ENCODE data around the gene ENOX1. TPM values are rescaled to one million over a fixed set of nuclear protein-coding genes. Genes with fewer than 3 reads are reported as not detected.

Gene ENOX1
- total RNA-seq, 1 donor from 2014 or later, result 11.5 TPM

GRCh38 chr13:43294412-43294811 lies 492.4 kb downstream of the ENOX1 start:
- no peaks in the 10 kb centered on the region for H3K4me1 ChIP-seq (ENCODE audit: control insufficient read depth in 3 of 3, insufficient read depth in 3 of 3, low read length in 3 of 3)
- H3K9me3 ChIP-seq (ENCODE audit: control insufficient read depth in 3 of 3, low read length in 3 of 3), result no peaks in the 10 kb centered on the region
- H3K36me3 ChIP-seq (ENCODE audit: control insufficient read depth in 3 of 3, insufficient read depth in 3 of 3, low read length in 3 of 3), result no peaks in the 10 kb centered on the region
- no peak overlapping the region for H3K4me3 ChIP-seq (ENCODE audit: low read length in 3 of 3)
- no peaks in the 10 kb centered on the region for H3K27me3 ChIP-seq (ENCODE audit: control insufficient read depth in 3 of 3, insufficient read depth in 3 of 3, low read length in 3 of 3)
- no peak overlapping the region for H3K9ac ChIP-seq (ENCODE audit: low read depth in 1 of 3, low read length in 3 of 3)
- no peak overlapping the region for H3K27ac ChIP-seq (ENCODE audit: low read depth, low read length)

- no peak overlapping the region for H3K4me3 ChIP-seq (ENCODE audit: low read length in 3 of 3)
- H3K36me3 ChIP-seq (ENCODE audit: control insufficient read depth in 3 of 3, insufficient read depth in 3 of 3, low read length in 3 of 3), result no peaks in the 10 kb centered on the region
- no peaks in the 10 kb centered on the region for H3K27me3 ChIP-seq (ENCODE audit: control insufficient read depth in 3 of 3, insufficient read depth in 3 of 3, low read length in 3 of 3)
- no peaks in the 10 kb centered on the region for H3K4me1 ChIP-seq (ENCODE audit: control insufficient read depth in 3 of 3, insufficient read depth in 3 of 3, low read length in 3 of 3)
- no peaks in the 10 kb centered on the region for H3K9me3 ChIP-seq (ENCODE audit: control insufficient read depth in 3 of 3, low read length in 3 of 3)
- H3K27ac ChIP-seq (ENCODE audit: low read depth, low read length), result no peak overlapping the region
- H3K9ac ChIP-seq (ENCODE audit: low read depth in 1 of 3, low read length in 3 of 3), result no peak overlapping the region
These were observed 492.8 kb downstream of the ENOX1 start for GRCh38 chr13:43293986-43294385.

GRCh38 chr13:43293561-43293960 lies 493.2 kb downstream of the ENOX1 start:
- Histone ChIP-seq H3K27ac (ENCODE audit: low read depth, low read length) (no peak overlapping the region), H3K4me1 (ENCODE audit: control insufficient read depth in 3 of 3, insufficient read depth in 3 of 3, low read length in 3 of 3) (no peaks in the 10 kb centered on the region), H3K9me3 (ENCODE audit: control insufficient read depth in 3 of 3, low read length in 3 of 3) (no peaks in the 10 kb centered on the region), H3K4me3 (ENCODE audit: low read length in 3 of 3) (no peak overlapping the region), H3K27me3 (ENCODE audit: control insufficient read depth in 3 of 3, insufficient read depth in 3 of 3, low read length in 3 of 3) (no peaks in the 10 kb centered on the region), H3K9ac (ENCODE audit: low read depth in 1 of 3, low read length in 3 of 3) (no peak overlapping the region), H3K36me3 (ENCODE audit: control insufficient read depth in 3 of 3, insufficient read depth in 3 of 3, low read length in 3 of 3) (no peaks in the 10 kb centered on the region)

- H3K27me3 ChIP-seq (ENCODE audit: control insufficient read depth in 3 of 3, insufficient read depth in 3 of 3, low read length in 3 of 3), result no peaks in the 10 kb centered on the region
- H3K27ac ChIP-seq (ENCODE audit: low read depth, low read length), result no peak overlapping the region
- no peaks in the 10 kb centered on the region for H3K36me3 ChIP-seq (ENCODE audit: control insufficient read depth in 3 of 3, insufficient read depth in 3 of 3, low read length in 3 of 3)
- H3K9ac ChIP-seq (ENCODE audit: low read depth in 1 of 3, low read length in 3 of 3), result no peak overlapping the region
- no peaks in the 10 kb centered on the region for H3K4me1 ChIP-seq (ENCODE audit: control insufficient read depth in 3 of 3, insufficient read depth in 3 of 3, low read length in 3 of 3)
- H3K4me3 ChIP-seq (ENCODE audit: low read length in 3 of 3), result no peak overlapping the region
- H3K9me3 ChIP-seq (ENCODE audit: control insufficient read depth in 3 of 3, low read length in 3 of 3), result no peaks in the 10 kb centered on the region
These were observed 493.8 kb downstream of the ENOX1 start for GRCh38 chr13:43293008-43293407.

- peaks cover 0 to 10% (median 5%) of the 10 kb centered on the region in 3 donors for H3K4me1 ChIP-seq (ENCODE audit: control insufficient read depth in 3 of 3, insufficient read depth in 3 of 3, low read length in 3 of 3)
- no peak overlapping the region for H3K9ac ChIP-seq (ENCODE audit: low read depth in 1 of 3, low read length in 3 of 3)
- no peaks in the 10 kb centered on the region for H3K27me3 ChIP-seq (ENCODE audit: control insufficient read depth in 3 of 3, insufficient read depth in 3 of 3, low read length in 3 of 3)
- no peaks in the 10 kb centered on the region for H3K9me3 ChIP-seq (ENCODE audit: control insufficient read depth in 3 of 3, low read length in 3 of 3)
- H3K27ac ChIP-seq (ENCODE audit: low read depth, low read length), result no peak overlapping the region
- no peak overlapping the region for H3K4me3 ChIP-seq (ENCODE audit: low read length in 3 of 3)
- no peaks in the 10 kb centered on the region for H3K36me3 ChIP-seq (ENCODE audit: control insufficient read depth in 3 of 3, insufficient read depth in 3 of 3, low read length in 3 of 3)
These were observed 495.3 kb downstream of the ENOX1 start for GRCh38 chr13:43291287-43292060.

GRCh38 chr13:43289470-43290255 lies 497.1 kb downstream of the ENOX1 start:
- H3K9ac ChIP-seq (ENCODE audit: low read depth in 1 of 3, low read length in 3 of 3), result no peak overlapping the region
- no peaks in the 10 kb centered on the region for H3K9me3 ChIP-seq (ENCODE audit: control insufficient read depth in 3 of 3, low read length in 3 of 3)
- H3K27me3 ChIP-seq (ENCODE audit: control insufficient read depth in 3 of 3, insufficient read depth in 3 of 3, low read length in 3 of 3), result no peaks in the 10 kb centered on the region
- no peaks in the 10 kb centered on the region for H3K36me3 ChIP-seq (ENCODE audit: control insufficient read depth in 3 of 3, insufficient read depth in 3 of 3, low read length in 3 of 3)
- no peak overlapping the region for H3K27ac ChIP-seq (ENCODE audit: low read depth, low read length)
- no peak overlapping the region for H3K4me3 ChIP-seq (ENCODE audit: low read length in 3 of 3)
- peaks cover 0 to 13% (median 8%) of the 10 kb centered on the region in 3 donors for H3K4me1 ChIP-seq (ENCODE audit: control insufficient read depth in 3 of 3, insufficient read depth in 3 of 3, low read length in 3 of 3)

GRCh38 chr13:43286751-43287150 lies 500.0 kb downstream of the ENOX1 start:
- H3K9me3 ChIP-seq (ENCODE audit: control insufficient read depth in 3 of 3, low read length in 3 of 3), result no peaks in the 10 kb centered on the region
- no peak overlapping the region for H3K27ac ChIP-seq (ENCODE audit: low read depth, low read length)
- H3K27me3 ChIP-seq (ENCODE audit: control insufficient read depth in 3 of 3, insufficient read depth in 3 of 3, low read length in 3 of 3), result no peaks in the 10 kb centered on the region
- H3K36me3 ChIP-seq (ENCODE audit: control insufficient read depth in 3 of 3, insufficient read depth in 3 of 3, low read length in 3 of 3), result no peaks in the 10 kb centered on the region
- no peak overlapping the region for H3K9ac ChIP-seq (ENCODE audit: low read depth in 1 of 3, low read length in 3 of 3)
- H3K4me1 ChIP-seq (ENCODE audit: control insufficient read depth in 3 of 3, insufficient read depth in 3 of 3, low read length in 3 of 3), result peaks cover 0 to 13% (median 8%) of the 10 kb centered on the region in 3 donors
- no peak overlapping the region for H3K4me3 ChIP-seq (ENCODE audit: low read length in 3 of 3)

- Histone ChIP-seq H3K36me3 (ENCODE audit: control insufficient read depth in 3 of 3, insufficient read depth in 3 of 3, low read length in 3 of 3) (no peaks in the 10 kb centered on the region), H3K9ac (ENCODE audit: low read depth in 1 of 3, low read length in 3 of 3) (no peak overlapping the region), H3K27ac (ENCODE audit: low read depth, low read length) (no peak overlapping the region), H3K9me3 (ENCODE audit: control insufficient read depth in 3 of 3, low read length in 3 of 3) (no peaks in the 10 kb centered on the region), H3K27me3 (ENCODE audit: control insufficient read depth in 3 of 3, insufficient read depth in 3 of 3, low read length in 3 of 3) (no peaks in the 10 kb centered on the region), H3K4me3 (ENCODE audit: low read length in 3 of 3) (peak overlapping the region in 2 of 3 donors; percentile 2 to 26), H3K4me1 (ENCODE audit: control insufficient read depth in 3 of 3, insufficient read depth in 3 of 3, low read length in 3 of 3) (peaks cover 0 to 13% (median 8%) of the 10 kb centered on the region in 3 donors)
These were observed 500.7 kb downstream of the ENOX1 start for GRCh38 chr13:43285933-43286597.

- H3K36me3 ChIP-seq (ENCODE audit: control insufficient read depth in 3 of 3, insufficient read depth in 3 of 3, low read length in 3 of 3), result no peaks in the 10 kb centered on the region
- H3K9me3 ChIP-seq (ENCODE audit: control insufficient read depth in 3 of 3, low read length in 3 of 3), result no peaks in the 10 kb centered on the region
- no peak overlapping the region for H3K27ac ChIP-seq (ENCODE audit: low read depth, low read length)
- no peak overlapping the region for H3K9ac ChIP-seq (ENCODE audit: low read depth in 1 of 3, low read length in 3 of 3)
- H3K4me1 ChIP-seq (ENCODE audit: control insufficient read depth in 3 of 3, insufficient read depth in 3 of 3, low read length in 3 of 3), result peaks cover 3 to 13% (median 8%) of the 10 kb centered on the region in 3 donors
- H3K4me3 ChIP-seq (ENCODE audit: low read length in 3 of 3), result no peak overlapping the region
- H3K27me3 ChIP-seq (ENCODE audit: control insufficient read depth in 3 of 3, insufficient read depth in 3 of 3, low read length in 3 of 3), result no peaks in the 10 kb centered on the region
These were observed 502.6 kb downstream of the ENOX1 start for GRCh38 chr13:43284162-43284561.

- H3K9ac ChIP-seq (ENCODE audit: low read depth in 1 of 3, low read length in 3 of 3), result no peak overlapping the region
- H3K4me1 ChIP-seq (ENCODE audit: control insufficient read depth in 3 of 3, insufficient read depth in 3 of 3, low read length in 3 of 3), result peaks cover 0 to 7% (median 0%) of the 10 kb centered on the region in 3 donors
- no peak overlapping the region for H3K27ac ChIP-seq (ENCODE audit: low read depth, low read length)
- peaks cover 0 to 8% (median 0%) of the 10 kb centered on the region in 3 donors for H3K27me3 ChIP-seq (ENCODE audit: control insufficient read depth in 3 of 3, insufficient read depth in 3 of 3, low read length in 3 of 3)
- H3K9me3 ChIP-seq (ENCODE audit: control insufficient read depth in 3 of 3, low read length in 3 of 3), result no peaks in the 10 kb centered on the region
- no peaks in the 10 kb centered on the region for H3K36me3 ChIP-seq (ENCODE audit: control insufficient read depth in 3 of 3, insufficient read depth in 3 of 3, low read length in 3 of 3)
- no peak overlapping the region for H3K4me3 ChIP-seq (ENCODE audit: low read length in 3 of 3)
These were observed 507.1 kb downstream of the ENOX1 start for GRCh38 chr13:43279696-43280095.
